Neural cell (in vitro differentiated cells): ENCODE results near the gene LY6G6C. TPM values are rescaled to one million over a fixed set of nuclear protein-coding genes. Genes with fewer than 3 reads are reported as not detected.

Source experiments
- H2AFZ ChIP-seq: fragments of 200-600, 300-800 bp; sonication (generic), shearing (Covaris generic); 2 replicates; pipeline ENCODE4 v1.6.0; 2014; ENCODE audit warnings: low read depth, mild to moderate bottlenecking, antibody characterized with exemption, low read length, moderate library complexity
- H3F3A ChIP-seq: fragments of 200-600 bp; shearing (Covaris generic); 2 replicates; pipeline ENCODE4 v1.6.1; 2016; ENCODE audit warnings: mild to moderate bottlenecking, moderate library complexity, mixed read lengths, antibody characterized with exemption, low read length; ENCODE audit not compliant: insufficient read depth, poor library complexity, severe bottlenecking
- H3K27ac ChIP-seq: fragments of 200-600, 300-800 bp; sonication (generic), shearing (Covaris generic); 2 replicates; pipeline ENCODE4 v1.5.1; 2014; ENCODE audit warnings: mild to moderate bottlenecking, low read length, moderate library complexity
- H3K27me3 ChIP-seq: fragments of 300-800, 200-600 bp; sonication (generic), shearing (Covaris generic); 2 replicates; pipeline ENCODE4 v1.6.0; 2014; ENCODE audit warnings: mild to moderate bottlenecking, low read depth, low read length, moderate library complexity; ENCODE audit not compliant: insufficient read depth
- H3K36me3 ChIP-seq: fragments of 300-800, 200-600 bp; sonication (generic), shearing (Covaris generic); 2 replicates; pipeline ENCODE4 v1.5.1; 2014; ENCODE audit warnings: mild to moderate bottlenecking, antibody characterized with exemption, low read length, moderate library complexity; ENCODE audit not compliant: insufficient read depth
- H3K4me2 ChIP-seq: fragments of 300-800, 200-600 bp; sonication (generic), shearing (Covaris generic); 2 replicates; pipeline ENCODE4 v1.6.0; 2014; ENCODE audit warnings: mild to moderate bottlenecking, low read length
- H3K4me3 ChIP-seq: fragments of 300-800, 200-600 bp; sonication (generic), shearing (Covaris generic); 2 replicates; pipeline ENCODE4 v1.5.1; 2014; ENCODE audit warnings: mild to moderate bottlenecking, low read length, moderate library complexity
- H3K79me2 ChIP-seq: fragments of 200-600 bp; shearing (Covaris generic); replicated peaks from 2 replicates; pipeline ENCODE4 v1.6.0; 2014; ENCODE audit warnings: mild to moderate bottlenecking, low read length, moderate library complexity; ENCODE audit not compliant: insufficient read depth
- H3K9ac ChIP-seq: fragments of 300-800, 200-600 bp; sonication (generic), shearing (Covaris generic); 2 replicates; pipeline ENCODE4 v1.6.1; 2016; ENCODE audit warnings: mild to moderate bottlenecking, low read length, mixed read lengths
- H3K9me2 ChIP-seq: fragments of 200-600 bp; shearing (Covaris generic); 2 replicates; pipeline ENCODE4 v1.6.1; 2016; ENCODE audit warnings: mild to moderate bottlenecking, low read length, mixed read lengths; ENCODE audit not compliant: insufficient read depth
- H3K9me3 ChIP-seq: fragments of 200-600, 300-800 bp; sonication (generic), shearing (Covaris generic); 2 replicates; pipeline ENCODE4 v1.6.1; 2016; ENCODE audit warnings: mild to moderate bottlenecking, mixed run types, low read length, moderate library complexity, mixed read lengths
- H4K20me1 ChIP-seq: fragments of 200-600 bp; shearing (Covaris generic); 2 replicates; pipeline ENCODE4 v1.6.1; 2016; ENCODE audit warnings: mild to moderate bottlenecking, mixed run types; ENCODE audit not compliant: insufficient read depth
- EP300 ChIP-seq: fragments of 450-650 bp; conservative IDR thresholded peaks from 2 replicates; pipeline ENCODE4 v1.6.1; 2014; ENCODE audit warnings: antibody characterized with exemption, mild to moderate bottlenecking, moderate library complexity; ENCODE audit not compliant: poor library complexity, severe bottlenecking
- EZH2 ChIP-seq: fragments of 200-600, 300-800 bp; shearing (Covaris generic), sonication (generic); IDR thresholded peaks from 2 replicates; pipeline ENCODE4 v1.6.1; 2014; ENCODE audit warnings: antibody characterized with exemption, low read length, borderline replicate concordance, mild to moderate bottlenecking; ENCODE audit not compliant: insufficient read depth, poor library complexity, severe bottlenecking
- MXI1 ChIP-seq: fragments of 450-650 bp; conservative IDR thresholded peaks from 2 replicates; pipeline ENCODE4 v1.6.1; 2014; ENCODE audit warnings: antibody characterized with exemption, mild to moderate bottlenecking; ENCODE audit not compliant: poor library complexity, severe bottlenecking
- POLR2AphosphoS5 ChIP-seq: IDR thresholded peaks from 2 replicates; pipeline ENCODE4 v1.6.1; 2012
- RAD21 ChIP-seq: fragments of 450-650 bp; conservative IDR thresholded peaks from 2 replicates; pipeline ENCODE4 v1.6.1; 2014; ENCODE audit warnings: antibody characterized with exemption, mild to moderate bottlenecking, moderate library complexity
- REST ChIP-seq: IDR thresholded peaks from 2 replicates; pipeline ENCODE4 v1.6.1; 2012; ENCODE audit warnings: borderline replicate concordance
- SMC3 ChIP-seq: fragments of 450-650 bp; conservative IDR thresholded peaks from 2 replicates; pipeline ENCODE4 v1.6.1; 2014; ENCODE audit warnings: antibody characterized with exemption, mild to moderate bottlenecking, moderate library complexity; ENCODE audit not compliant: poor library complexity
- TAF1 ChIP-seq: IDR thresholded peaks from 2 replicates; pipeline ENCODE4 v1.6.1; 2012; ENCODE audit warnings: low read depth
- polyA plus RNA-seq: library from polyadenylated mRNA; depleted of rRNA; stranded (reverse); fragments of >200 nt; gene quantifications from 2 replicates; pipeline ENCODE4 v1.2.3, GENCODE V29; 2014
- TF ChIP-seq, protein P1 (sequence below): fragments of 450-650 bp; IDR thresholded peaks from 2 replicates; pipeline ENCODE4 v1.5.1; 2014; ENCODE audit warnings: antibody characterized with exemption, mild to moderate bottlenecking, moderate library complexity; ENCODE audit not compliant: poor library complexity, severe bottlenecking

LY6G6C gene
- polyA plus RNA-seq, 1 donor from 2014 or later: 0.88 TPM

GRCh38 chr6:31727717-31728671 lies 6.4 kb upstream of the LY6G6C start:
- Histone ChIP-seq H3K4me2 (peak overlapping the region; percentile 92), H3F3A (no peaks in the 10 kb centered on the region), H3K27me3 (no peaks in the 10 kb centered on the region), H2AFZ (no peak overlapping the region), H3K9me3 (no peaks in the 10 kb centered on the region), H3K4me3 (peak overlapping the region; percentile 92), H3K79me2 (peaks cover 24% of the 10 kb centered on the region), H3K27ac (no peak overlapping the region), H3K9ac (no peak overlapping the region), H3K36me3 (no peaks in the 10 kb centered on the region), H4K20me1 (no peaks in the 10 kb centered on the region), H3K9me2 (no peaks in the 10 kb centered on the region)
- TF ChIP-seq SMC3: no peak
- TF ChIP-seq MXI1: no peak
- no peak for TF ChIP-seq TAF1
- no peak for TF ChIP-seq EZH2
- no peak for TF ChIP-seq EP300
- TF ChIP-seq, protein P1, sequence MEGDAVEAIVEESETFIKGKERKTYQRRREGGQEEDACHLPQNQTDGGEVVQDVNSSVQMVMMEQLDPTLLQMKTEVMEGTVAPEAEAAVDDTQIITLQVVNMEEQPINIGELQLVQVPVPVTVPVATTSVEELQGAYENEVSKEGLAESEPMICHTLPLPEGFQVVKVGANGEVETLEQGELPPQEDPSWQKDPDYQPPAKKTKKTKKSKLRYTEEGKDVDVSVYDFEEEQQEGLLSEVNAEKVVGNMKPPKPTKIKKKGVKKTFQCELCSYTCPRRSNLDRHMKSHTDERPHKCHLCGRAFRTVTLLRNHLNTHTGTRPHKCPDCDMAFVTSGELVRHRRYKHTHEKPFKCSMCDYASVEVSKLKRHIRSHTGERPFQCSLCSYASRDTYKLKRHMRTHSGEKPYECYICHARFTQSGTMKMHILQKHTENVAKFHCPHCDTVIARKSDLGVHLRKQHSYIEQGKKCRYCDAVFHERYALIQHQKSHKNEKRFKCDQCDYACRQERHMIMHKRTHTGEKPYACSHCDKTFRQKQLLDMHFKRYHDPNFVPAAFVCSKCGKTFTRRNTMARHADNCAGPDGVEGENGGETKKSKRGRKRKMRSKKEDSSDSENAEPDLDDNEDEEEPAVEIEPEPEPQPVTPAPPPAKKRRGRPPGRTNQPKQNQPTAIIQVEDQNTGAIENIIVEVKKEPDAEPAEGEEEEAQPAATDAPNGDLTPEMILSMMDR: no peak
- no peak for TF ChIP-seq RAD21
- TF ChIP-seq REST: no peak
- no peak for TF ChIP-seq POLR2AphosphoS5

DNA sequence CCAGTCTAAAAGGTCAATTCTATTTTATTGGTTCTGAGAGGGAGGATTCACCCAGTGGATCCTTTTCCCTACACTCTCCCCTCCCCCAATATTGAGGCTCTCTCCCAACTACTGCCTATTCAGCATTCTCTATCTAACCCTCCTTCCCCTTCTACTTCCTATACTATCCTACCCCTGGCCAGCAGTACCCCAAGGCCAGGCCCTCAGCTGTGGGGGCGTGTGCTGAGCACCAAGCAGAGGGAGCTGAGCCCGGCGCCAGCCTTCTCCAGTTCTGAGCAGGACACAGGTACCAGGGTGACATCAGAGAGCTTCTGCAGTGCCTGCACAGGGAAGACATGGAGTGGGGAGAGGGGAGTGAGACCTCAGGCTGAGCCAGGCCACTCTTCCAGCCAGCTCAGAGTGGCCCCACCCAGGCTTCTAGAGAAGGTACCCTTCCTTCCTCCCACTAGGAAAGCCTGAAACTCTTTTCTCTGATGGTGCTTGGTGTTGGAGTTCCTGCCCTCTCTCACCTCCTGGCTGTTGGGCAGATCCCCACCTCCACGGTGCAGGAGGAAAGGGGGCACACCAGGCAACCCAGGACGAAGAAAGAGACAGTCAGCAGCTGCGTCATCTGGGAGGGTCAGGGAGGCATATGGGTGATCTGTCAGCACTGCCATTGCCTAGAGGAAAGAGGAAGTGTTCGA lies 5.6 kb upstream of the LY6G6C start:
- Histone ChIP-seq H3K4me3 (no peak overlapping the region), H4K20me1 (no peaks in the 10 kb centered on the region), H3K9ac (no peak overlapping the region), H3F3A (no peaks in the 10 kb centered on the region), H2AFZ (no peak overlapping the region), H3K9me3 (no peaks in the 10 kb centered on the region), H3K27ac (no peak overlapping the region), H3K9me2 (no peaks in the 10 kb centered on the region), H3K27me3 (no peaks in the 10 kb centered on the region), H3K4me2 (no peak overlapping the region), H3K36me3 (no peaks in the 10 kb centered on the region), H3K79me2 (peaks cover 24% of the 10 kb centered on the region)
- TF ChIP-seq EZH2: no peak
- TF ChIP-seq EP300: no peak
- TF ChIP-seq REST: no peak
- TF ChIP-seq, protein P1: no peak
- TF ChIP-seq TAF1: no peak
